Kidney tubule cell (primary cell): ENCODE data around the gene DNASE1L3.

Experiments used
- DNase-seq: peaks from one replicate; pipeline ENCODE4 v3.0.0-alpha.2; 2018; ENCODE audit warnings: low spot score

The DNASE1L3 gene

GRCh38 chr3:58177747-58178527 lies 32.8 kb downstream of the DNASE1L3 start:
- peak; percentile 81 for DNase-seq

DNA sequence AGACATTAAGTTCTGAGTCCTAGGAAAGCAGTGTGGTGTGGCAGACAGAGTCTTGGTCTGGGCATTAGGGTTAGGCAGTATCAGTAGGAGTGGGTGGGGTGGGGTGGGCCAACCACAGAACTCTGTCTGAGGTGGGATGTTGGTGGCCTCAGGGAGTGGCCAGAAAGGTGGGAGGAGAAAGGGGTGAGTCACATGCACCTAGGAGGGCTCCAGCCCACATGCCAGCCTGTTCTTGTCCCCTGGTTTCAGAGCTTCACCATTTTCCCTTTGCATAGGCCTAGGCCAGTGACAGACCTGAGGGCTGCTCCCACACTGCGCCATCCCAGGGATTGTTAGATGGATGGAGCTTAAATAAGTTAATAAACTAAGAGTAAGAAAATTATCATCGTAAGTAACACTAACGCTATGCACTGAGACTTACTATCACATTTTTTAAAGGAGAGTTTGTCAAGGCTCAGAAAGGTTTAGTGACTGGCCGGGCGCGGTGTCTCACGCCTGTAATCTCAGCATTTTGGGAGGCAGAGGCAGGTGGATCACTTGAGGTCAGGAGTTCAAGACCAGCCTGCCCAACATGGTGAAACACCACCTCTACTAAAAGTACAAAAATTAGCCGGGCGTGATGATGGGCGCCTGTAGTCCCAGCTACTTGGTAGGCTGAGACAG lies 33.8 kb downstream of the DNASE1L3 start:
- peak; percentile 39 for DNase-seq

DNA sequence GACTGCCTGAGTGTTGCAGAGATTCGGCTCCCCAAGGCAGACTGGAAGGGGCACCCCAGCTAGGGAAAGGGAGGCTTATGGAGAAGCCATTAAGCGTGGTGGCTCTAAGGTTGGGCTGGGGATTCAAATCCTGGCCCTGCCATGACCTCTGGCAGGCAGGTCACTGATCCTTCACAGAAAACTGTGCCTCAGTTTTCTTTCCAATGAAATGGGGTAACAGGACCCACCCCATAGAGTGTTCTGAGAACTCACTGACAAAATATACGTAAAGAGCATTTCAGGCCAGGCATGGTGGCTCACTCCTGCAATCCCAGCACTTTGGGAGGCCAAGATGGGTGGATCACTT lies 34.6 kb downstream of the DNASE1L3 start:
- DNase-seq = no peak

DNA sequence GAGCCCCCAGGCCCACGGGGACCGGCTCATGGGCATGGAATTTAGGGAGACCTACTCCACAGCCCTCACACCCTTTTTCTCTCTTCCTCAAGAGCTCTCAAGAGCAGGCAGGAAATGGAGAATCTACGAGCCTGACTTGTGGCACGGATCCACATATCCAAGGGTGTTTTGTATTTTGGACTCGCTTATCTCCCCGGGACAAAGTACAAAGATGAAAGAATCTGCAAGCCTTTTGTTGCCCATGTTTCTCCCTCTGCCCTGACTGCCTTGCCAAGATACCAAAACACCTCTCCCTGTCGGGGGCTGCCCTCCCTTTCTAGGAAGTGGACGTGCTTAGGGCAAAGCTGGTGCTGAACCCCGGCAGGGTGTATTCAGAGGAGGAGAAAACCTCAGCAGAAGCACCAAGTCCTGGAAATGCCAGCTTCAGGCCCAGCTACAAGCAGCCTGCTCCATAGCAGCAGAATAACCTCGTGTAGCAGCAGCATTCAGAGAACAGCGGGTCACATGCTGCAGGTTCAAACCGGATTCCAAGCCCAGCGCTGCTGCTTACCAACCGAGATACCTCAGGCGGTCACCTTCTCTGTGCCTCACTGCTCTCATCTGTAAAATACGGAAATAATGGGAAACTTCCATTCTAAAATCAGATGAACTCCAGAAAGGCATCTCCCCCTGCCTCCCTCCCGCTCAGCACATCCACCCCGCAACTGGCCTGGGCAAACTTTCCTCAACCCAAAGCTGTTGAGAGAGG lies 35.2 kb downstream of the DNASE1L3 start:
- DNase-seq = peak; percentile 63

GRCh38 chr3:58175187-58175436 lies 35.7 kb downstream of the DNASE1L3 start:
- no peak for DNase-seq

- peak; percentile 38 for DNase-seq
Measured at GRCh38 chr3:58173669-58174398, 36.9 kb downstream of the DNASE1L3 start.

DNA sequence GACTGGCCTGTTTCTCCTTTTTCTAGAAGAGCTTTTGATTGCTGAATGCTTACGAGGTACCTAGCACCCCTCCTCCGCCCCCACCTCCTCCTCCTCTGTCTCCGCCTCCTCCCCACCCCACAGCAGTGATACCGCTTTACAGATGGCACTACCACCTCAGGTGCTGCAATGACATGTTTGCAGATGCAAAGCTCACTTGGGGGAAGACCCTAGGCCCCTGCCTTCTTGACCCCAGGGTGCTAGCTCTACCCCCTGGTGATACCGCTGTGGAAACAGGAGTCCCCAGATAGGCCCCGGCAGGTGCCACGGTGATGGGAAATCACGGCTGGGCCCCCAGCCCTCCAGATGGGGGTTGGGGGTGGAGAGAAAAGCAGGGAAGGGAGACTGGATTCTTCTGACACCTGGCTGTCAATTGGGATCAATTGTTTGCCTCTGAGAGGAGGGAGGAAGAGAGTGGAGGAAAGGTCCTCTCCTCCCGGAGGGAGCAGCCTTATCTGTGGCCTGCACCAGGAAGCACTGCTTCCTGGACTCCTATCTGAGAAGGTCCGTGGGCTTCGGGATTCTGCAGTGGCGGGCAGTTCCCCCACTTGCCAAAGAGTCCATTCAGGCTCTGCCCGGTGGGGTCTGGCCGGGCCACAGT lies 37.6 kb downstream of the DNASE1L3 start:
- no peak for DNase-seq

- no peak for DNase-seq
Measured at GRCh38 chr3:58171126-58171525, 39.6 kb downstream of the DNASE1L3 start.

DNA sequence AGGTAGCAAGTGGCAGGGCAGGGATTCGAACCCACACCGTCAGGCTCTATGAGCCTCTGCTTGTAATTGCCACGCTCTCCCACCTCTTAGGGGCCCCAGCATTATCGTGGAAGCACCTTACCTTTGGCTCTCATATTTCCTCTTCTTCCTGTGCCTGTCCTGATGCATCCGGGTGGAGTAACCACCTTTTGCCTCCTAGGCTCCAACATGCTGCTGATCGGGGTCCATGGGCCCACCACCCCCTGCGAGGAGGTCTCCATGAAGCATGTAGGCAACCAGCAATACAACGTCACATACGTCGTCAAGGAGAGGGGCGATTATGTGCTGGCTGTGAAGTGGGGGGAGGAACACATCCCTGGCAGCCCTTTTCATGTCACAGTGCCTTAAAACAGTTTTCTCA lies 40.4 kb downstream of the DNASE1L3 start:
- no peak for DNase-seq

DNA sequence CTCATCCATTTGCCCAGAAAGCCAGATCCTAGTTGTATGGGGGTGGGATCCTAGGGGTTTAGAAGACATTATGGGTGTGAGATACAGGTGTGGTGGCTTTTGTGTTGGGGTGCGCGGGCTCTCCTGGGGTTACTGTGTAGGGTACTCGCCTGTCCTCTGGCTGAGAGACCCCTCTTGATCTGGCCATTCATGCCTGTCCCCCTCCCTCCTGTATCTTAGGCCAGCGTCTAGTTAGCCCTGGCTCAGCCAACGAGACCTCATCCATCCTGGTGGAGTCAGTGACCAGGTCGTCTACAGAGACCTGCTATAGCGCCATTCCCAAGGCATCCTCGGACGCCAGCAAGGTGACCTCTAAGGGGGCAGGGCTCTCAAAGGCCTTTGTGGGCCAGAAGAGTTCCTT lies 41.4 kb downstream of the DNASE1L3 start:
- DNase-seq = no peak

DNA sequence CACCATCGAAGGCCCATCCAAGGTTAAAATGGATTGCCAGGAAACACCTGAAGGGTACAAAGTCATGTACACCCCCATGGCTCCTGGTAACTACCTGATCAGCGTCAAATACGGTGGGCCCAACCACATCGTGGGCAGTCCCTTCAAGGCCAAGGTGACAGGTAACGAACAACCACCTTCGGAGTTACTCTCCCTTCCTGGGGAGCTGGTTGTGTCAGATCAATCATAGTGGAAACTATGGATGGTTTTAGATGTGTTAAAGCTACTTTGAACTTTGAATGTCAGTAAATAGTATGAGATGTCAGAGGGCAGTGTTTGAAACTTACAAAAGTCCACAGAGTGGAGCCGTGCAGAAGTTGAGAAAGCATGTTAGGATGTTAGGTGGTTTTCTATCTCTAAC lies 42.3 kb downstream of the DNASE1L3 start:
- DNase-seq = no peak

GRCh38 chr3:58167431-58168351 lies 43.1 kb downstream of the DNASE1L3 start:
- peak; percentile 62 for DNase-seq

GRCh38 chr3:58164906-58165821 lies 45.6 kb downstream of the DNASE1L3 start:
- no peak for DNase-seq

DNA sequence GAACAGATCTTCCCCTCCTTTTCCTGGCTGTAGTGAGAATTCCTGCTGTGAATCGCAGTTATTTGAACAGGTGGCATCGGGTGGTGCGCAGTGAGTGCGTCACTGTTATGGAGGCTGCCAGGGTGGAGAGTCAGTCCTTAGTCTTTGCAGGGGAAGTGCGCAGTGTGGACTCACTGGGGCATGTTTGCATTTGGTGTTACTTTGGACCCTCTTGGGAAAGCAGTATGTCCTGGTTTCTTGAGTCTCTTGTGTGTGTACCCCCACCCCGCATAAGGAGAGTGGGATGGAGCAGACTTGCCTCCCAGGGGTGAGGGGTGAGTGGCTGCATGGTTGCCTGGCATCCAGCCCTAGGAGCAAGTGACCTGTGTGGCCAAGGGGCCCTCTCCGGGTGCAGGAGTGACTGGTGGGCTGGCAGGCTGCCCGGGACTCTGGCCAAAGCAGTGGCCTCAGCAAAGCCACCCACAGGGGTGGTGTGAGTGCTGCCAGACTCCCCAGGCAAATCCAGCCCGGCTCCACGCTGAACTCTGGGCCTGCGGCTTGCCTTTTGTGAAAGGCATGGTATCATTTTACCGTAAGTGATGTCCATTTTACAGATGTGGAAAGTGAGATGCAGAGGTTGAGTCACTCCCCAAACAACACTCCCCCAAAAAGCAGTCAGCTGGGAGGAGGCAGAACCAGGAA lies 46.4 kb downstream of the DNASE1L3 start:
- DNase-seq = peak; percentile 76

DNA sequence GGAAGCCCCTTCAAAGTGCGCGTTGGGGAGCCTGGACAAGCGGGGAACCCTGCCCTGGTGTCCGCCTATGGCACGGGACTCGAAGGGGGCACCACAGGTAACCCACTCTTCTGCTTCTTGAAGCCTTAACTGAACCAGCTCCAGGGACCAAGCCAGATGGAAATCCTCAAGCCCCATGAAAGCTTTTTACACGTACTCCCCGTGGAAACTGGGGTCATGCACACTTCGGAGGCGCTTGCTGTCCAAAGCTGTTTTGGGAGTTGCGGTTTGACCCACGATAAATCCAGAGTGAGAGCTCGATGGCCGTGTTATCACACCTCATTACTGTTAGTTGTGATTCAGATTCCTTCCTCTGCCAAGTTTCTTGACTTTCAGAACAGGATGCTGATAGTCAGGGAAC lies 47.5 kb downstream of the DNASE1L3 start:
- no peak for DNase-seq

GRCh38 chr3:58161435-58162398 lies 49.1 kb downstream of the DNASE1L3 start:
- peak; percentile 97 for DNase-seq

GRCh38 chr3:58160399-58160798 lies 50.4 kb downstream of the DNASE1L3 start:
- DNase-seq = no peak
